ENCODE measurements around the gene FHIT.

FHIT gene

GRCh38 chr3:59769127-59769750, 1482.0 kb downstream of the FHIT start:
- DNase-seq: no peak

DNA sequence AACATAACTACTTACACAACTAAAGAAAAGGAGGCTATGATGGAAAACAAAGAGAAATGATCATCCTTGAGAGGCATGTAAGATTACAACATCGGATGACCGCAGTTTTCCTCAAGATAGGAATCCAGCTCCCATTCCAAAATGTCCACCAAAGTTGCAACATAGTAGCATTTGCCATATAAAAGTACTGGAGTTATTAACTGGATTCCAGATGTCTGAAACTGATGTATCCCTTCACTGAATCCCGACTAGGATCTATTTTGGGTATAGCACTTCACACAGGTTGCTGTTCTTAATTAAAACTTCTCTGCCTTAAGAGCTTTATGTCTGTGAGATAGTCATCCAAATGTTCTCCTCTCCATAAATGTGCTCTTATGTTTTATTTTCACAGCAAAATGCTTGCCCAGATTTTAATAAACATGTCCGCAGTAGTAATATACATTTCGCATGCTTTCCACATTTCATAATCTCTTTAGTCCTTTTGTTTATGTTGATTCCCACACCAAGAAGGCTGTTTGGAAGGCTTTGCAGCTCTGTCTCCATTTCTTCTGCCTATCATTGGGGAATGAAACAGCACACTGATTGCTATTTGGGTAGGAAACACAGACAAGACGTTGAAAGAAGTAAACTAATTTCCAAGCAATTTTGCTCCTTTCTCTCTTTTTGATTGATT, 1484.9 kb downstream of the FHIT start:
- no peak for DNase-seq

- DNase-seq: no peak
These were observed 1487.1 kb downstream of the FHIT start for GRCh38 chr3:59764171-59764570.

DNA sequence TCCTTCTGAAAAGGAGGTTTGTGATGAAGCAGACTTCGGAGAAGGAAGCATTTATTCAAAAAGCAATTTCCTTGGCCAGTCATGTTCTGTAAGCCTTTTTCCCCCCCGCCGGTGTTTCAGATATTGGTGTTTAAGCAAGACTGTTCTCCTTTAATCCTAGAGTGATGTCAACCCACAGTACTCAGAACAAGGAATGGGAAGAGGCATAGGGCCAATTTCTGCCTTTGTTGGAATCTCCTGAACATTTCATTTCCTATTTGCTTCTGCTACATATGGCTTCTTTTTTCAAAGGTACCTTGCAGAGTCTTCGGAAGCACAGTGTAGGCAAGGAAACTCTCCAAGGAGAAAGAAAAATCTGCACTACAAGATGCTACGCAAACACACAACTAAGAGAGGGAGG, 1488.3 kb downstream of the FHIT start:
- DNase-seq: no peak

DNA sequence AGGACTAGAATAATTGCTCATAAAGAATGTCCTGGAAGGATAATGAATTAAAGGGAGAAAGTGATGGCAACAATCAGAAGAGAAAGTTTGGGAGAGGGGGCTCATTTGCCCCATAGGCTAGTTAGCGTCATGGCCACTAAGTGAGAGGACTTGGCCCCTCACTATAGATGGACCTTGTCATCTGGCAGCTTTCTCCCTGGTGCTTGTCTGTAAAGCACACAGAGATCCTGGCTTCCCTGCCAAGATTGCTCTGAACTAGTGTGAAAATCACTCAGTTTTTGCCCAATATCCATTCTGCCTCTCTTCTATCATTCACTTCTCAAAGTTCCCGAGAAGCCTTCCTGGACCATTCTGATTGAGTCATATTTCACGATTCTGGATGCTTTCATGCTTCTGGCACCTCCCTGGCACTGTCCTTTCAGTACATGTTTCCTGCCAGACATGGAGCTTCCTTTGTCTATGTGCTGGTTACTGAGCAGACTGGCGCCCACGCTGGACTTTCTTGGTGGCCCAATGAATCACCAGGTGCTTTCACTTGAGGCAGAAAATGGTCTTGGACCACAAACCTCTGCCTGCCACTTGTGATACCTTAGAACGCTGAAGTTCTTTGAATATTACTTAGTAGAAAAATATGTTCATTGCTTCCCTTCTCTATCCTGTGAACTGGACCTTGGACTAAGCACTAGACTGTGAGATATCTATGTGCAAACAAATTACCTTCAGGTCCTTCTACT, 1491.8 kb downstream of the FHIT start:
- no peak for DNase-seq

- DNase-seq: no peak
These were observed 1492.6 kb downstream of the FHIT start for GRCh38 chr3:59758672-59759071.

DNA sequence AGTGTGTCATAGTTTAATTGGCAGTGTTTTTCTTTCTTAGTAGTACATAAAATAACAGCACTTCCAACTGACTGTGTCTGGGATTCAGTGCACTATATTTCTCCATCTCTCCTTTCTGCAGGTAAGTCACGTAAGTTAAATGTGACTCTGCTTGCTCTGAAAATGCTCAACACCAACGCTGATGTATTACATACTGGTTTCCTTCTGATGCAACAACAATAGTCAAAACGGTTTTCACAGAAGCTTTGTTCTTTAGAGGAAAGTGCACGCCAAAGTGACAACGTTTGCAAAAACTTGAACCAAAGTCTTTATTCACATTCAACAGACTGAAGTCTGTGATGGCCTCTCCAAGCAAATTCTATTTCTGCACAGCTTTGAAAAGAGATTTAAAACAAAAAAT, 1494.3 kb downstream of the FHIT start:
- DNase-seq: no peak

DNA sequence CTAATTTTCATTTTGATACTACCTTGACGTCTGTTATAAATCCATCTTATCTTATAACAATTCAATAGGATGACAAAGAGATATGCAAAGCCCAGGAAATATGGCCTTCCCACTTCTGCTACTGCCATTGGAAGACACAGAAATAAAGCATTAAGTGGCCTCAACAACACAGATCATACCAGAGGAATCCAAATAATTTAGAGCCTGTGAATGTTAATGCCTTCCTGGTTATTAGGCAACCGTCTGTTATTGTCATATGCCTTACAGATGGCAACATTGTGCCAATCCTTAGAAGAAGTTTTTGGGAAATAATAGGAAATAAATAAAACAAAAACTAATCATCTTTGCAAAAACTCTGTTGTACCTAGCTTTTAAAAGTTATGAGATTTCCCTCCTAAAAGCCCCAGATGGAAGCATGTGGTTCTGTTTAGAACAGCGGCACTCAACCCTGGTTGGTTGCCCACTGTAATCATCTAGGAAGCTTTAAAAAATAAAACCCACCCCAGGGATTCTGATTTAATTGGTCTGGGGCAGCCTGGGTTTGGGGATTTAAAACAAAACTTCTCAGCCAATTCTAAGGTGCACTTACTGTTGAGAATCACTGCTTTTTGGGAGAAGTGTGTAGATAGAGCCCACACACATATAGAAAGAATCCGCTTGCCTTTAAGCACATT, 1496.7 kb downstream of the FHIT start:
- no peak for DNase-seq

DNA sequence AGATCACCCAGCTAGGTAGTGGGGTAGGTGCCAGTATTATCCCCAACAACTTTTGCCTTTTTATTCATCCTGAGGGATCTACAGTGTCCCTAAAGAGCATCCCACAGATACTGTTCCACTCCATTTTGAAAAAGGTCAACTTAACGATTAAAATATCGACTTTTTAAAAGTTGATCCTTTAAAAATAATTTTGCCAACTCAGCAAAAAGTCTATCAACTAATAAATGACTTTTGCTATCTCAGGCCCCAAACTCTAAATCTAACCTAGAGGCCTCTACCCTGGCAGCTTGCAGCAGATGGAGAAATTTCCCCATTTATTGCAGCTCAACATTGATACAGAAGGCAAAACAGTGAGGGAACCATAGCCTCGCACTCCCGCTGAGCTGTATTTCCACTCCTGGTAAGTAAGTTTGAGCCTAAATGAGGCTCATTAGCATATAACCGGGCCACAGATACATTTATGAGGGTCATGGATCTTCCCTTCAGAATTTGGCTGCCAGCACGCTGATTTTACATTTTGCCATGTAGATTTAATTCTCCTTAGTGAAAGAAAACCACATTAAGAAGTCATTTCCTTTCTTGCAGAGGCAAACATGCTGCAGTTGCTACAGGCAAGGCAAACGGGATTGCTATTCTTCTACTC, 1497.3 kb downstream of the FHIT start:
- no peak for DNase-seq

DNA sequence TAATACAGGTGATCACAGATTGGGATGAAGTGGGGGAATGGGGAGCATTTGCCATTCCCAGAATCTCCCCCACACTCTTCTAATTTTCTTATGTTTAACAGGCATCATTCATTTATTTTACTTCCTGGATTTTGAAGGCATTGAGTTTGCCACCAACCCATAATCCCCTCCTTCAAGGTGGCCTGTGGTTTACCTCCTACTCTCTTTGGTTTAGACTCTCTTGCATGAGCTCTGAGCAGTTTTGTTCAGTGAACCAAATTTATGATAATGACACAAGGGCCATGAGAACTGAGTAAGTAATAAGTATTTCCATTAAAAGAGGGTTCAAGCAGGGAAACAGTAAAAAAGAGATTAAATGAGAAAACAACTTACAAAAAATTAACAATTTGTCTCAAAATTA, 1498.3 kb downstream of the FHIT start:
- DNase-seq: no peak

DNA sequence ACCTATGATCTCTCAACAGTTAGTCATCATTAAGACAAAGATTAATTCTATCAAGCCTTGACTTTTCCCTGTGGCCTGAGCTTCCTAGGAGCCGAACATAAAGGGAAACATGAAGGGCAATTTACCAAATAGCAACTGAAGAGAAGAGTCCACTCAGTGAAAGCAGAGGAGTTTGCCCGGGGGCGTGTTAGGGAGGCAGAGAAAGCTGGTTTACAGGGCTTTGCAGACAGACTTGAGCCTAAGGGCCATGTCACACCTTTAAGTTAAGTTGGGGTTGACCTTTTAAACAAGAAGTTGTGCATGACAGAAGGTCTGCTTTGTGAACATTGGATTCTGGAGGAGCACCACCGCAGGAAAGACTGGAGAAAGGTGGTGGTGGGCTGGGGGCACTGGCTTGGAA, 1499.6 kb downstream of the FHIT start:
- no peak for DNase-seq

DNA sequence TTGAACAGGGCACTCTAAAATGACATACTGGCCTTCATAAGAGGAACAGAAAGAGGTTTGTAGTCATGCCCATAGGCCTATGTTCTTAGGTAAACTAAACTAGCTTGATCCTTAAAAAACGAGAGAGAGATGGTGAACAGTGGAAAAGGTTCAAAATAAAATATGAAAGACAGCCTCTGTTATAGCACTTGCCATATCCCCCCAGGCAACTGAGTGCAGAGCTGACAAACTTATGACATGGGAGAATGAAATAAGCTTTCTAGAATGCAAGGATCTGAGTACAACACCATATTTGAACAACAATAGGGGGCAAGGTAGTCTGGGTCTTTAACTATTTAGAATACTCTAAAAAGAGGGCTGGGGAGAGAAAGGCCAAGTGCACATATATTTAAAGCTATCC, 1500.9 kb downstream of the FHIT start:
- DNase-seq: no peak

GRCh38 chr3:59749291-59749690, 1502.0 kb downstream of the FHIT start:
- DNase-seq: no peak

- no peak for DNase-seq
These were observed 1504.7 kb downstream of the FHIT start for GRCh38 chr3:59746585-59746984.

- DNase-seq: no peak
These were observed 1514.0 kb downstream of the FHIT start for GRCh38 chr3:59737241-59737640.

DNA sequence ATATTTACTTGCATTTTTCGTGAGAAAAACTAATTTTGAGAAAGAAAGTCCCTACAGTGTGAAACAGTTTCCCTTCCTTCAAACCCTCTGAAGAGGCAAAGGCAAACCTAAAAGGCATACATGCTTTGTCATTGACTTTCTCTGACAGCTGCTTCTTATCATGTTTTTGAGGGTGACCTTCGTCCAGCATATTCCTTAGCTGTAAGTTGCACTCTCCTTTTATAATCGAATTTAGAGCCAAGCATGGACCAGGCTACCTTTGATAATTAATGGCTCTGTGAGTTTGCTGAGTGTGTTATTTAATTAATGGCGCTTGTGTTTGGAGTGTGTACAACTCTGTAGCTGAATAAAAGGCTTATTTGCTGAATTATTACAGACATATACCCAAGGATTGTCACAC, 1517.2 kb downstream of the FHIT start:
- DNase-seq: no peak

DNA sequence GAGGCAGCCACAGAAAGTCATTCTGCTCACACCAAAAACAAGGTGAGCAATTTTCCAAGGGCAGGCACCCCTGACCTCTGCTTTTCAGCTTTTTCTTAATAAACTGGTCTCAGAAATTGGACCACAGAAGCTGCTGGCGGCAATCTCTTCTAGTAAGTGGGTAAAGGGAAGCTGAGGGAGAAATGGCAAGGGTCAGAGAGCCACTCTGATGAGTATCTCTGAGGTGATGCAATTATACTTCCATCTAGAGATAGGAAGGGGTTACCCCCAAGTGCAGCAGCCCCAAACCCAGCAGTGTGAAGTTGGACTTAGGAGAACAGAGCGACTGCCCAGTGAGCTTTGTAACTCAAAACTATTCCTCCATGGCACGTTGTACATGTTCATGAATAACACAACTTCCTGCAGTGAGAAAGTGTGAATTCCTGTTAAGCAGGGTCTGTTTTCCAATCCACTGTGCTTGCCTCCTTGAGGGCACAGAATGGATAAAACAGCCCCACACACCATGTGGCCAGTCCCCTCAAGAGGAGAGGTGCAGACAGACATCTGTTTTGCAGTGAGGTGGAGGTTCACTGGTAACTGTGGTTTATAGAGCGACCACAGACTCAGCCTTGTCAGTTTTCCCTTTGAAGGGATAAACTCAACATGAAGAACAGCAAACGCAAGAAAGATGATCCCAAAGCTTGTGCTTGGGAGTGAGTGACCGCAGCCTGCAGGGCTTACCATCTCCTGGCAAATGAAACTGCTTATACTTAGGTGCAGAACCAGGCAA, 1518.0 kb downstream of the FHIT start:
- no peak for DNase-seq

- DNase-seq: no peak
These were observed 1519.3 kb downstream of the FHIT start for GRCh38 chr3:59731943-59732342.

- no peak for DNase-seq
These were observed 1520.7 kb downstream of the FHIT start for GRCh38 chr3:59730591-59730990.

DNA sequence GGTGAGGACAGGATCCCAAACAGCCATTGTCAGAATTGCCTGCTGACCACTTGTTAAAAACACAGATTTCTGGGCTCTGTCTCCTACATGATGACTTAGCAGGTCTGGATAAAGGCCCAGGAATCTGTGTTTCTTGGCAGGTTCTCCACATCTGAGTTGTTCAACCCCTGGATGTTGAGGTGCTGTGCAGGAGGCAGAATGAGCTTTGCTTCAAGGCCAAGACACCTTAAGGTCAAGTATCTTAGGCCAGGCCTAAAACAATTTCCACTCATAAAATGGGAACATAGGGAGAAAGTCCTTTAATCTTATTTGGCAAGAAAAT, 1522.7 kb downstream of the FHIT start:
- no peak for DNase-seq

DNA sequence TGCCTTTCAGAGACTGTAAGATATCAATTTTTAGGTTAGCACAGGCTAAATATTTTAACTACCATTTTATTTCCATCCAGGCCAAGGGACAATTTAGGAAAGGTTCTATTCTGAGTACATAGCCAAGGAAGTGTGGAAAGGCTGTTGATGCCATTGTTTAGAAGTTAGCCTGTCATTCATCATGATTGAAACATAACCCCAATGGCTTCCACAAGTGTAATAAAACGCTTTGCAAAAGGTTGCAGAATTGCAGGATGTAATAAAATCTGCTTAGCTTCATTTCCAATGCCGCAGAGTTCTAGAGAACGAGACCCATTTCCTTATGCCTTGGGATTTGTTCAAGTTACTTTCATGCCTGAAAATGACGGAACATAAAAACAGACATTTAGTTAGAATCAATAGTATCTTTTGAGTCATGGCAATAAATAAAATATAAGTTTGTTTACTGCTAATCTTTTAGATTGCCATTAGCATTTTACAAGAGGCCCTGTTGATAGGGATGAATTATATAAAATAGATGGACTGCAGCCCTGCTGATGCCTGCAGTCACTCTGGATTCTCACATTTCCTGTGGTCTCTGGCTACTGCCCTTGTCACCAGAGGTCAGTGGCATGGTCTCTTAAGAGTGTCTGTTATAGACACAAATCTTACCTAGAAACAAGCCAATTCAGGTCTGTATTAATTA, 1523.2 kb downstream of the FHIT start:
- DNase-seq: no peak

- no peak for DNase-seq
These were observed 1525.0 kb downstream of the FHIT start for GRCh38 chr3:59726279-59726678.
